Measurements from ENCODE around the gene GTF3A. TPM values are rescaled to one million over a fixed set of nuclear protein-coding genes. Genes with fewer than 3 reads are reported as not detected.

GTF3A gene
- total RNA-seq, 2 experiments from 2014 or later: 129 to 132 TPM

- TF ChIP-seq, protein P1, sequence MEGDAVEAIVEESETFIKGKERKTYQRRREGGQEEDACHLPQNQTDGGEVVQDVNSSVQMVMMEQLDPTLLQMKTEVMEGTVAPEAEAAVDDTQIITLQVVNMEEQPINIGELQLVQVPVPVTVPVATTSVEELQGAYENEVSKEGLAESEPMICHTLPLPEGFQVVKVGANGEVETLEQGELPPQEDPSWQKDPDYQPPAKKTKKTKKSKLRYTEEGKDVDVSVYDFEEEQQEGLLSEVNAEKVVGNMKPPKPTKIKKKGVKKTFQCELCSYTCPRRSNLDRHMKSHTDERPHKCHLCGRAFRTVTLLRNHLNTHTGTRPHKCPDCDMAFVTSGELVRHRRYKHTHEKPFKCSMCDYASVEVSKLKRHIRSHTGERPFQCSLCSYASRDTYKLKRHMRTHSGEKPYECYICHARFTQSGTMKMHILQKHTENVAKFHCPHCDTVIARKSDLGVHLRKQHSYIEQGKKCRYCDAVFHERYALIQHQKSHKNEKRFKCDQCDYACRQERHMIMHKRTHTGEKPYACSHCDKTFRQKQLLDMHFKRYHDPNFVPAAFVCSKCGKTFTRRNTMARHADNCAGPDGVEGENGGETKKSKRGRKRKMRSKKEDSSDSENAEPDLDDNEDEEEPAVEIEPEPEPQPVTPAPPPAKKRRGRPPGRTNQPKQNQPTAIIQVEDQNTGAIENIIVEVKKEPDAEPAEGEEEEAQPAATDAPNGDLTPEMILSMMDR (IDR thresholded peaks at IDR 0.05): no peak
- H3K36me3 Mint-ChIP-seq (ENCODE audit: low read depth): no peaks in the 10 kb centered on the region
- DNase-seq (no peak), ATAC-seq (ENCODE audit: poor library complexity) (no peak)
- H3K4me3 Mint-ChIP-seq: no peak overlapping the region
- no peak overlapping the region for H3K27ac Mint-ChIP-seq
- H3K4me1 Mint-ChIP-seq (ENCODE audit: low read depth): no peaks in the 10 kb centered on the region
- Histone ChIP-seq H3K27me3 (ENCODE audit: control insufficient read depth in 1 of 2, insufficient read depth in 2 of 2, low read length in 2 of 2) (no peaks in the 10 kb centered on the region), H3K4me3 (ENCODE audit: low read length) (no peak overlapping the region), H3K4me1 (ENCODE audit: insufficient read depth, low read length) (peaks cover 8% of the 10 kb centered on the region), H3K9me3 (ENCODE audit: control insufficient read depth in 1 of 2, insufficient read depth in 1 of 2, low read length in 2 of 2) (peaks cover 0 to 8% of the 10 kb centered on the region in 2 experiments), H3K27ac (ENCODE audit: low read depth in 1 of 2, low read length in 2 of 2) (no peak overlapping the region), H3K36me3 (ENCODE audit: insufficient read depth, low read length) (no peaks in the 10 kb centered on the region)
- POLR2A ChIA-PET: no interaction called here
- CTCF ChIA-PET: no interaction called here
- intact Hi-C loops (cut with DNase I, micrococcal nuclease): loop anchor here (1.0 to 10.0 kb wide), 7 partner anchors 78 to 421 kb away; no protein-coding TSS in a partner anchor
- H3K9me3 Mint-ChIP-seq: no peaks in the 10 kb centered on the region
- H3K27me3 Mint-ChIP-seq: peaks cover 17% of the 10 kb centered on the region
Observed at GRCh38 chr13:27404680-27405079, 19.7 kb upstream of the GTF3A start.

- ATAC-seq (ENCODE audit: poor library complexity): peak; percentile 14
- ChIA-PET CTCF (interaction anchor here (1.1 to 1.3 kb wide), 2 partner anchors 19 to 421 kb away, joined by 4 read pairs; partner anchors contain the start of gene GTF3A), POLR2A (interaction anchor here (1.0 to 1.6 kb wide), 2 partner anchors 20 to 421 kb away, joined by 3 to 4 read pairs; no protein-coding TSS in a partner anchor)
- H3K9me3 Mint-ChIP-seq: no peaks in the 10 kb centered on the region
- TF ChIP-seq, protein P1 (IDR thresholded peaks at IDR 0.05): no peak
- intact Hi-C loops (cut with DNase I, micrococcal nuclease): loop anchor here (1.0 to 10.0 kb wide), 11 partner anchors 19 to 421 kb away; partner anchors contain the start of genes GTF3A (in 1 of the 2) and MTIF3 (in 1 of the 2)
- H3K27ac ChIP-seq (ENCODE audit: low read depth in 1 of 2, low read length in 2 of 2): no peak overlapping the region
- peaks cover 17% of the 10 kb centered on the region for H3K27me3 Mint-ChIP-seq
- H3K4me3 Mint-ChIP-seq: no peak overlapping the region
- H3K27me3 ChIP-seq (ENCODE audit: control insufficient read depth in 1 of 2, insufficient read depth in 2 of 2, low read length in 2 of 2): no peaks in the 10 kb centered on the region
- H3K27ac Mint-ChIP-seq: no peak overlapping the region
- H3K4me1 Mint-ChIP-seq (ENCODE audit: low read depth): no peaks in the 10 kb centered on the region
- no peaks in the 10 kb centered on the region for H3K36me3 ChIP-seq (ENCODE audit: insufficient read depth, low read length)
- H3K4me3 ChIP-seq (ENCODE audit: low read length): no peak overlapping the region
- peaks cover 8% of the 10 kb centered on the region for H3K4me1 ChIP-seq (ENCODE audit: insufficient read depth, low read length)
- no peaks in the 10 kb centered on the region for H3K36me3 Mint-ChIP-seq (ENCODE audit: low read depth)
- no peak for DNase-seq
- H3K9me3 ChIP-seq (ENCODE audit: control insufficient read depth in 1 of 2, insufficient read depth in 1 of 2, low read length in 2 of 2): peaks cover 0 to 2% of the 10 kb centered on the region in 2 experiments
Observed at GRCh38 chr13:27405546-27406134, 18.8 kb upstream of the GTF3A start.

DNA sequence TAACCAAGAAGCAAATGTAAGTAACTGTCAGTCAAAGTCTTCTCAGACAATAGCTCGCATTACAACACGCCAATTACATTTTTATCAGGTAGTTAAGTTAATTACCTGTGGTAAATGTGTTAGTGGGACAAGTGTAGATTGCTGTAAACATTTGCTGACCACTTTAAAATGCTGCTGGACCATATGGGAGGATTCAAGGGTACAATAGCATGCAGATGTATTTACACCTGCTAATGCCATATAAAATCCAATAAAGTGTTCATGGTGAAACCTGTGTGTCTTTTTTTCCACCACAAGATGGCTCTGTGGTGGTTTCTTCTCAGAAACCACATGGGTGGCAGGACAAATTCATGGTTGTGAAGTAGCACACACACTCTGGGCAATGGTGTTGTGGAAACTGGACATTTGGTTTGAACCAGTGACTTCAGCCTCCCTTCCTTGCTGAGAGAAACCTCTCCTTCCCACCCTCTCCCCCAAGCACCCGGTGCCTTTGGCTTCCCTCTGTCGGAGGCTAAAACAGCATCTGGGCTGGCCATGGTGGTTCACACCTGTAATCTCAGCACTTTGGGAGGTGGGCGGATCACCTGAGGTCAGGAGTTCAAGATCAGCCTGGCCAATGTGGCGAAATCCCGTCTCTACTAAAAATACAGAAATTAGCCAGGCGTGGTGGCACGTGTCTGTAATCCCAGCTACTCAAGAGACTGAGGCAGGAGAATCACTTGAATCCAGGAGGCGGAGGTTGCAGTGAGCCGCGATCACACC is 18.1 kb upstream of the GTF3A start:
- ChIA-PET POLR2A (interaction anchor here (0.6 to 1.6 kb wide), 4 partner anchors 20 to 420 kb away, joined by 3 to 4 read pairs (median 4); no protein-coding TSS in a partner anchor), CTCF (interaction anchor here (0.9 to 1.5 kb wide), 4 partner anchors 18 to 420 kb away, joined by 3 to 4 read pairs (median 4); partner anchors contain the start of gene GTF3A)
- H3K27me3 Mint-ChIP-seq: peaks cover 17% of the 10 kb centered on the region
- no peak overlapping the region for H3K4me3 Mint-ChIP-seq
- H3K36me3 ChIP-seq (ENCODE audit: insufficient read depth, low read length): no peaks in the 10 kb centered on the region
- no peaks in the 10 kb centered on the region for H3K27me3 ChIP-seq (ENCODE audit: control insufficient read depth in 1 of 2, insufficient read depth in 2 of 2, low read length in 2 of 2)
- H3K4me1 Mint-ChIP-seq (ENCODE audit: low read depth): no peaks in the 10 kb centered on the region
- no peak overlapping the region for H3K4me3 ChIP-seq (ENCODE audit: low read length)
- no peaks in the 10 kb centered on the region for H3K36me3 Mint-ChIP-seq (ENCODE audit: low read depth)
- H3K27ac ChIP-seq (ENCODE audit: low read depth in 1 of 2, low read length in 2 of 2): no peak overlapping the region
- intact Hi-C loops (cut with DNase I, micrococcal nuclease): loop anchor here (1.0 to 10.0 kb wide), 11 partner anchors 18 to 420 kb away; partner anchors contain the start of genes GTF3A (in 1 of the 2) and MTIF3 (in 1 of the 2)
- ATAC-seq (ENCODE audit: poor library complexity) (peak; percentile 73), DNase-seq (peak in 10 of 14 experiments; percentile 5 to 78 (median 23))
- no peaks in the 10 kb centered on the region for H3K9me3 Mint-ChIP-seq
- H3K27ac Mint-ChIP-seq: no peak overlapping the region
- no peaks in the 10 kb centered on the region for H3K9me3 ChIP-seq (ENCODE audit: control insufficient read depth in 1 of 2, insufficient read depth in 1 of 2, low read length in 2 of 2)
- TF ChIP-seq, protein P1 (IDR thresholded peaks at IDR 0.05): peak; percentile 67
- peaks cover 5% of the 10 kb centered on the region for H3K4me1 ChIP-seq (ENCODE audit: insufficient read depth, low read length)
